Liver (tissue), 9 donors: Measurements from ENCODE around the gene LRRC27. TPM values are rescaled to one million over a fixed set of nuclear protein-coding genes. Genes with fewer than 3 reads are reported as not detected.

Experiments used
- DNase-seq: peaks from one replicate; pipeline ENCODE4 v3.0.0-alpha.2; 2017; ENCODE audit warnings: low spot score
- H3K27ac ChIP-seq, 2 donors: one replicate each; pipeline ENCODE4 v1.7.0; 2013; ENCODE audit warnings: inconsistent platforms in 2 of 2, low read length in 2 of 2, control low read depth in 1 of 2, low read depth in 1 of 2, mild to moderate bottlenecking in 1 of 2
- H3K27me3 ChIP-seq, 4 donors: one replicate each; pipeline versions ENCODE4 v1.6.1 to v1.7.0; 2013; ENCODE audit warnings: low read length in 3 of 4, inconsistent platforms in 1 of 4, mild to moderate bottlenecking in 1 of 4, moderate library complexity in 1 of 4; ENCODE audit not compliant: control insufficient read depth in 4 of 4, insufficient read depth in 4 of 4
- H3K36me3 ChIP-seq, 4 donors: one replicate each; pipeline versions ENCODE4 v1.6.1 to v1.7.0; 2013; ENCODE audit warnings: low read length in 3 of 4, mild to moderate bottlenecking in 3 of 4, low read depth in 1 of 4, moderate library complexity in 1 of 4; ENCODE audit not compliant: control insufficient read depth in 4 of 4, insufficient read depth in 3 of 4
- H3K4me1 ChIP-seq, 4 donors: one replicate each; pipeline versions ENCODE4 v1.6.1 to v1.7.0; 2013; ENCODE audit warnings: low read length in 3 of 4, mild to moderate bottlenecking in 3 of 4, moderate library complexity in 1 of 4; ENCODE audit not compliant: control insufficient read depth in 4 of 4, insufficient read depth in 4 of 4
- H3K4me3 ChIP-seq, 3 donors: one replicate each; pipeline versions ENCODE4 v1.6.1 to v1.7.0; 2013; ENCODE audit warnings: low read length in 3 of 3, control low read depth in 1 of 3, low read depth in 1 of 3, mild to moderate bottlenecking in 1 of 3
- H3K9ac ChIP-seq, 2 donors: one replicate each; pipeline ENCODE4 v1.7.0; 2013; ENCODE audit warnings: low read length in 2 of 2, mild to moderate bottlenecking in 2 of 2, moderate library complexity in 2 of 2, control low read depth in 1 of 2, low read depth in 1 of 2
- H3K9me3 ChIP-seq, 4 donors: one replicate each; pipeline versions ENCODE4 v1.6.1 to v1.7.0; 2013; ENCODE audit warnings: low read length in 3 of 4; ENCODE audit not compliant: control insufficient read depth in 4 of 4
- EGR1 ChIP-seq, 2 donors: IDR thresholded peaks; 2 replicates each; pipeline ENCODE4 v1.6.1; 2016 to 2018; ENCODE audit warnings: antibody characterized with exemption in 2 of 2, low read depth in 2 of 2
- FOXA1 ChIP-seq: IDR thresholded peaks from 2 replicates; pipeline ENCODE4 v1.6.1; 2016; ENCODE audit warnings: antibody characterized with exemption
- HNF4G ChIP-seq: IDR thresholded peaks from 2 replicates; pipeline ENCODE4 v1.6.1; 2016; ENCODE audit warnings: antibody characterized with exemption
- JUND ChIP-seq, 2 donors: IDR thresholded peaks; 2 replicates each; pipeline ENCODE4 v1.6.1; 2016; ENCODE audit warnings: antibody characterized with exemption in 2 of 2
- RAD21 ChIP-seq, 2 donors: IDR thresholded peaks; 2 replicates each; pipeline ENCODE4 v1.6.1; 2016; ENCODE audit warnings: antibody characterized with exemption in 2 of 2, mild to moderate bottlenecking in 2 of 2
- SP1 ChIP-seq: IDR thresholded peaks from 2 replicates; pipeline ENCODE4 v1.6.1; 2018; ENCODE audit warnings: antibody characterized with exemption, mild to moderate bottlenecking
- TAF1 ChIP-seq: conservative IDR thresholded peaks from 2 replicates; pipeline ENCODE4 v1.6.1; 2016; ENCODE audit warnings: antibody characterized with exemption, mild to moderate bottlenecking
- YY1 ChIP-seq: IDR thresholded peaks from 2 replicates; pipeline ENCODE4 v1.6.1; 2016; ENCODE audit warnings: antibody characterized with exemption, mild to moderate bottlenecking
- WGBS: extraction: QIAGEN DNeasy Blood & Tissue Kit; methylation state at CpG from one replicate; pipeline ENCODE4 v1.1.7; 2013; 5-methylcytosine and 5-hydroxymethylcytosine counted together
- polyA plus RNA-seq, 2 donors: library from polyadenylated mRNA; stranded (reverse) in 1 of 2; unstranded in 1 of 2; fragments of 200-250 nt in 1 of 2; fragments of >200 nt in 1 of 2; fragmentation: Nextera tagmentation in 1 of 2; extraction: Ambion mirVana in 1 of 2; gene quantifications; one replicate each; pipeline versions ENCODE4 v1.2.1 to v1.2.3, GENCODE V29; 2013 to 2015
- total RNA-seq, 2 donors: library from RNA; depleted of rRNA; stranded (reverse); fragments of >200 nt; gene quantifications; one replicate each; pipeline ENCODE4 v1.2.3, GENCODE V29; 2014
- TF ChIP-seq, protein P1 (sequence below): fragments of 150-350 bp; IDR thresholded peaks from 2 replicates; pipeline ENCODE4 v1.5.1; 2017; ENCODE audit warnings: improper control_type of control experiment, low read depth, low read length; ENCODE audit not compliant: missing input control
- TF ChIP-seq, protein P2 (sequence below): IDR thresholded peaks from 2 replicates; pipeline ENCODE4 v1.6.1; 2016; ENCODE audit warnings: antibody characterized with exemption
- TF ChIP-seq, protein P3 (sequence below): IDR thresholded peaks from 2 replicates; pipeline ENCODE4 v1.6.1; 2016; ENCODE audit warnings: antibody characterized with exemption
- TF ChIP-seq, protein P4 (sequence below): IDR thresholded peaks from 2 replicates; pipeline ENCODE4 v1.6.1; 2016; ENCODE audit warnings: antibody characterized with exemption
- TF ChIP-seq, protein P5 (sequence below): IDR thresholded peaks from 2 replicates; pipeline ENCODE4 v1.6.1; 2016; ENCODE audit warnings: antibody characterized with exemption, mild to moderate bottlenecking
- donor health status: healthy.
- donor health status: healthy.
- donor health status: healthy.
- donor health status: healthy.
- donor health status: healthy.

Gene LRRC27
- total and polyA plus RNA-seq, 4 donors = 1.8 to 2.8 (median 2.6) TPM

DNA sequence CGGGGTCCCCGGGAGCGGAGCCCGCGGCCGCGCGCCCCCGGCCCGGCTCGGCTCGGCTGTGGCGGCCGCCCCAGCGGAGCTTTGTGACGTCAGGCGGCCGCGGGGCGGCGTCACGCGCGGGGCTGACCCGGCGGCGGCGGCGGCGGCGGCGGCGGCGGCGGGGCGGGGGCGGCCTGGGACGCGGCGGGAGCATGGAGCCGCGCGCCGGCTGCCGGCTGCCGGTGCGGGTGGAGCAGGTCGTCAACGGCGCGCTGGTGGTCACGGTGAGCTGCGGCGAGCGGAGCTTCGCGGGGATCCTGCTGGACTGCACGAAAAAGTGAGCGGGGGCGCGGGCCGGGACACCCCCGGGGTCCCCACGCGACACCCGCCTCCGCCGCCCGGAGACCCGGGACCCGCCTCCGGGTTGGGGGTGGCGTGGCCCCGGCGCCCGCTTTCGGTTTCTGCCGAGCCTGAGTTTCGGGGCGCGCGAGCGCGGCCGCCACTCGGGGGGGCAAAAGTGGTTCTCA is 65.1 kb downstream of the LRRC27 start, which contains the start of gene PWWP2B (continued):
- TF ChIP-seq, protein P1, sequence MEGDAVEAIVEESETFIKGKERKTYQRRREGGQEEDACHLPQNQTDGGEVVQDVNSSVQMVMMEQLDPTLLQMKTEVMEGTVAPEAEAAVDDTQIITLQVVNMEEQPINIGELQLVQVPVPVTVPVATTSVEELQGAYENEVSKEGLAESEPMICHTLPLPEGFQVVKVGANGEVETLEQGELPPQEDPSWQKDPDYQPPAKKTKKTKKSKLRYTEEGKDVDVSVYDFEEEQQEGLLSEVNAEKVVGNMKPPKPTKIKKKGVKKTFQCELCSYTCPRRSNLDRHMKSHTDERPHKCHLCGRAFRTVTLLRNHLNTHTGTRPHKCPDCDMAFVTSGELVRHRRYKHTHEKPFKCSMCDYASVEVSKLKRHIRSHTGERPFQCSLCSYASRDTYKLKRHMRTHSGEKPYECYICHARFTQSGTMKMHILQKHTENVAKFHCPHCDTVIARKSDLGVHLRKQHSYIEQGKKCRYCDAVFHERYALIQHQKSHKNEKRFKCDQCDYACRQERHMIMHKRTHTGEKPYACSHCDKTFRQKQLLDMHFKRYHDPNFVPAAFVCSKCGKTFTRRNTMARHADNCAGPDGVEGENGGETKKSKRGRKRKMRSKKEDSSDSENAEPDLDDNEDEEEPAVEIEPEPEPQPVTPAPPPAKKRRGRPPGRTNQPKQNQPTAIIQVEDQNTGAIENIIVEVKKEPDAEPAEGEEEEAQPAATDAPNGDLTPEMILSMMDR = no peak

DNA sequence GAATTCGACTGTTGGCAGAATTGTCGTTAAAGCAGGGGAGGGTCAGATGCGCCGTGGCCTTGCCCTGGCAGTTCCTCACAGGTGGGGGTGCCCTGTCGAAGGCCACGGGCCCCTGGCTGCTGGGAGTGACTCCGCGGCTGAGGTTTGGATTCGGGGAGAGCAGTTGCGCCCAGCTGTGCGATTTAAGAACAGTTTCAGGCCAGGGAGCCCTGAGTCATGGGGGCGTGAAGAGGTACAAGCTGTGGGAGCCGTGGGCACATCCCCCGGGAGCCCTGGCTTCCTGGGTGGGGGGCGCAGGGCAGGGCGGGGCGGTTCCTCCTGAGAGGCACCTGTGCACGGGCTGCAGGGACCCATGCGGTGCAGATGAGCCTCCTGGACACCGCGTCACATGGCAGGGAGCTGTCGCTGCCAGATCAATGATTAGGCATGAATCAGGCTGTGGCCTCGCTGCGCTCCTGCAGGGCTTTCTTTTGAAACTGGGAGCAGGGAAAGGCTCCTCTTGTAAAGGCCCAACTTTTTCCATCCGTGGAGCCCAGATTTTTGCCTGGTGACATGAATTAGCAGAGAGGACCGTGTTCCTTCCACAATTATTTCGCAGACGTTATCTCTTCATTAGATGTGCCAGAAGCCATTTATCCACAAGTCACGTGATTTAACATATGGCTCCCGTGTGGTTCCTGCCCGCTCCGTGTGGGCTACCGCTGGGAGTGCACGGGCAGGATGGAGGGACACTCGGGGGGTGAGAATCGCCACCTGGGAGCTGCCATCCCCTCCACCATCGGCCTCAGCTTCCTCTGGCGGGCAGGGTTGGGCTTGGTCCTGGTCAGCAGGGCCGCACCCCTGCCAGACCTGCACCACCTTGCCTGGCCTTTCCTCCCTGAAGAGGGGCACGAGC is 65.9 kb downstream of the LRRC27 start:
- TF ChIP-seq SP1 (peak; percentile 23), TAF1 (no peak), EGR1 (IDR thresholded peaks at IDR 0.05; ENCODE audit: low read depth in 2 of 2) (no peak), RAD21 (IDR thresholded peaks at IDR 0.05) (peak in 1 of 2 donors; percentile 27), YY1 (peak; percentile 42)
- TF ChIP-seq, protein P2, sequence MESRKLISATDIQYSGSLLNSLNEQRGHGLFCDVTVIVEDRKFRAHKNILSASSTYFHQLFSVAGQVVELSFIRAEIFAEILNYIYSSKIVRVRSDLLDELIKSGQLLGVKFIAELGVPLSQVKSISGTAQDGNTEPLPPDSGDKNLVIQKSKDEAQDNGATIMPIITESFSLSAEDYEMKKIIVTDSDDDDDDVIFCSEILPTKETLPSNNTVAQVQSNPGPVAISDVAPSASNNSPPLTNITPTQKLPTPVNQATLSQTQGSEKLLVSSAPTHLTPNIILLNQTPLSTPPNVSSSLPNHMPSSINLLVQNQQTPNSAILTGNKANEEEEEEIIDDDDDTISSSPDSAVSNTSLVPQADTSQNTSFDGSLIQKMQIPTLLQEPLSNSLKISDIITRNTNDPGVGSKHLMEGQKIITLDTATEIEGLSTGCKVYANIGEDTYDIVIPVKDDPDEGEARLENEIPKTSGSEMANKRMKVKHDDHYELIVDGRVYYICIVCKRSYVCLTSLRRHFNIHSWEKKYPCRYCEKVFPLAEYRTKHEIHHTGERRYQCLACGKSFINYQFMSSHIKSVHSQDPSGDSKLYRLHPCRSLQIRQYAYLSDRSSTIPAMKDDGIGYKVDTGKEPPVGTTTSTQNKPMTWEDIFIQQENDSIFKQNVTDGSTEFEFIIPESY = no peak
- TF ChIP-seq, protein P3, sequence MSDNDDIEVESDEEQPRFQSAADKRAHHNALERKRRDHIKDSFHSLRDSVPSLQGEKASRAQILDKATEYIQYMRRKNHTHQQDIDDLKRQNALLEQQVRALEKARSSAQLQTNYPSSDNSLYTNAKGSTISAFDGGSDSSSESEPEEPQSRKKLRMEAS = no peak
- H3K27ac ChIP-seq = peak overlapping the region; percentile 75 to 87
- H3K4me1 ChIP-seq = peaks cover 5 to 25% (median 10%) of the 10 kb centered on the region in 4 donors
- H3K27me3 ChIP-seq = no peaks in the 10 kb centered on the region
- H3K4me3 ChIP-seq = peak overlapping the region; percentile 20 to 84 (median 51)
- no peaks in the 10 kb centered on the region for H3K36me3 ChIP-seq
- WGBS = 28% methylated on average over 40 of the region's 40 CpGs
- H3K9me3 ChIP-seq = no peaks in the 10 kb centered on the region
- no peak for DNase-seq
- H3K9ac ChIP-seq = peak overlapping the region in 1 of 2 donors; percentile 90

DNA sequence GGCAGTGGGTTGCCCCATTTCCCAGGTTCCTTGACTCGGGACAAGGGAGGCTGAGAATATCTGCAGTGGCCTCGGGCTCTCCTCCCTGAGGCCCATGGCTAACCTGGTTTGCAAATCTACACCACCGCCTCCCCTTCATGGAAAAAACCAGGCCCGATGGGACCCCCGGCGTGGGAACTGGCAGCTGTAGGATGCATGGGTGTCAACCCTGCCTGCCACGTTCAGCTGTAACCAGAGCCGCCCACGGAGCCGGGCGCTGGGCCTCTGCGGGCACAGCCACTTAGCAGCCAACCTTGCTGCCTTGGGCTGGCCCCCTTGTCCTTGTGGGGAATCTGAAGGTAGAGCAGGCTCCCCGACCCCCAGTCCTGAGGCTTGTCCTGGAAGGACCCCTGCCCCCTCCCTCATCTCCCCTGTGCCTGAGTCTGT is 66.6 kb downstream of the LRRC27 start:
- Histone ChIP-seq H3K4me1 (peaks cover 5 to 25% (median 10%) of the 10 kb centered on the region in 4 donors), H3K4me3 (no peak overlapping the region), H3K27ac (no peak overlapping the region), H3K27me3 (no peaks in the 10 kb centered on the region), H3K36me3 (no peaks in the 10 kb centered on the region), H3K9ac (no peak overlapping the region), H3K9me3 (no peaks in the 10 kb centered on the region)
- WGBS = 83% methylated on average over 13 of the region's 13 CpGs
- DNase-seq = no peak
- no peak for TF ChIP-seq SP1
- TF ChIP-seq RAD21 (IDR thresholded peaks at IDR 0.05) = no peak
- TF ChIP-seq, protein P4, sequence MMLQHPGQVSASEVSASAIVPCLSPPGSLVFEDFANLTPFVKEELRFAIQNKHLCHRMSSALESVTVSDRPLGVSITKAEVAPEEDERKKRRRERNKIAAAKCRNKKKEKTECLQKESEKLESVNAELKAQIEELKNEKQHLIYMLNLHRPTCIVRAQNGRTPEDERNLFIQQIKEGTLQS = no peak
- TF ChIP-seq HNF4G = no peak
- TF ChIP-seq, protein P5, sequence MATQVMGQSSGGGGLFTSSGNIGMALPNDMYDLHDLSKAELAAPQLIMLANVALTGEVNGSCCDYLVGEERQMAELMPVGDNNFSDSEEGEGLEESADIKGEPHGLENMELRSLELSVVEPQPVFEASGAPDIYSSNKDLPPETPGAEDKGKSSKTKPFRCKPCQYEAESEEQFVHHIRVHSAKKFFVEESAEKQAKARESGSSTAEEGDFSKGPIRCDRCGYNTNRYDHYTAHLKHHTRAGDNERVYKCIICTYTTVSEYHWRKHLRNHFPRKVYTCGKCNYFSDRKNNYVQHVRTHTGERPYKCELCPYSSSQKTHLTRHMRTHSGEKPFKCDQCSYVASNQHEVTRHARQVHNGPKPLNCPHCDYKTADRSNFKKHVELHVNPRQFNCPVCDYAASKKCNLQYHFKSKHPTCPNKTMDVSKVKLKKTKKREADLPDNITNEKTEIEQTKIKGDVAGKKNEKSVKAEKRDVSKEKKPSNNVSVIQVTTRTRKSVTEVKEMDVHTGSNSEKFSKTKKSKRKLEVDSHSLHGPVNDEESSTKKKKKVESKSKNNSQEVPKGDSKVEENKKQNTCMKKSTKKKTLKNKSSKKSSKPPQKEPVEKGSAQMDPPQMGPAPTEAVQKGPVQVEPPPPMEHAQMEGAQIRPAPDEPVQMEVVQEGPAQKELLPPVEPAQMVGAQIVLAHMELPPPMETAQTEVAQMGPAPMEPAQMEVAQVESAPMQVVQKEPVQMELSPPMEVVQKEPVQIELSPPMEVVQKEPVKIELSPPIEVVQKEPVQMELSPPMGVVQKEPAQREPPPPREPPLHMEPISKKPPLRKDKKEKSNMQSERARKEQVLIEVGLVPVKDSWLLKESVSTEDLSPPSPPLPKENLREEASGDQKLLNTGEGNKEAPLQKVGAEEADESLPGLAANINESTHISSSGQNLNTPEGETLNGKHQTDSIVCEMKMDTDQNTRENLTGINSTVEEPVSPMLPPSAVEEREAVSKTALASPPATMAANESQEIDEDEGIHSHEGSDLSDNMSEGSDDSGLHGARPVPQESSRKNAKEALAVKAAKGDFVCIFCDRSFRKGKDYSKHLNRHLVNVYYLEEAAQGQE = no peak
- TF ChIP-seq JUND (IDR thresholded peaks at IDR 0.05) = no peak
- TF ChIP-seq FOXA1 = no peak
- no peak for TF ChIP-seq EGR1 (IDR thresholded peaks at IDR 0.05; ENCODE audit: low read depth in 2 of 2)
- no peak for TF ChIP-seq YY1
